AG04449 (cell line): ENCODE results near the gene TGFA.

Source experiments
- CTCF ChIA-PET: fragments of 350-600 bp; formaldehyde crosslinking; extraction: SDS; loops from one replicate; lab custom pipeline; 2021; ENCODE audit warnings: antibody characterized with exemption; lab: Yijun Ruan, JAX
- POLR2A ChIA-PET: fragments of 400-600, 350-600 bp; formaldehyde crosslinking; extraction: SDS; loops from one replicate; lab custom pipeline; 2020; ENCODE audit warnings: antibody characterized with exemption, inconsistent platforms; lab: Yijun Ruan, JAX
- DNase-seq: peaks from one replicate; pipeline ENCODE4 v3.0.0-alpha.2; 2010; ENCODE audit warnings: low read depth, low spot score
- H3K4me3 ChIP-seq: 2 replicates; pipeline ENCODE4 v1.5.1; 2011; ENCODE audit warnings: low read depth, mild to moderate bottlenecking, control low read depth, low read length
- CTCF ChIP-seq: IDR thresholded peaks from one replicate; pipeline ENCODE4 v1.5.1; 2011; ENCODE audit warnings: mild to moderate bottlenecking, moderate library complexity, low read length, control low read depth, inconsistent platforms; ENCODE audit not compliant: insufficient read depth; ENCODE audit errors: missing control alignments

Gene TGFA

GRCh38 chr2:70458661-70459060 is 95.0 kb downstream of the TGFA start:
- no peak for TF ChIP-seq CTCF
- CTCF ChIA-PET, result no interaction called here
- POLR2A ChIA-PET, result no interaction called here
- DNase-seq, result no peak
- H3K4me3 ChIP-seq, result no peak overlapping the region

- no peak for DNase-seq
- H3K4me3 ChIP-seq, result no peak overlapping the region
- POLR2A ChIA-PET, result no interaction called here
- CTCF ChIA-PET, result no interaction called here
- TF ChIP-seq CTCF, result no peak
Measured at GRCh38 chr2:70456585-70457495, 96.8 kb downstream of the TGFA start.

GRCh38 chr2:70454936-70455544 is 98.6 kb downstream of the TGFA start:
- TF ChIP-seq CTCF, result no peak
- ChIA-PET CTCF (no interaction called here), POLR2A (no interaction called here)
- no peak overlapping the region for H3K4me3 ChIP-seq
- no peak for DNase-seq

GRCh38 chr2:70450641-70451250 is 102.9 kb downstream of the TGFA start:
- DNase-seq, result no peak
- no peak for TF ChIP-seq CTCF
- H3K4me3 ChIP-seq, result no peak overlapping the region
- CTCF ChIA-PET, result no interaction called here
- POLR2A ChIA-PET, result no interaction called here

GRCh38 chr2:70448041-70448440 is 105.6 kb downstream of the TGFA start:
- CTCF ChIA-PET, result no interaction called here

More at GRCh38 chr2:70448041-70448440, 105.6 kb downstream of the TGFA start:
- no peak for TF ChIP-seq CTCF
- no peak overlapping the region for H3K4me3 ChIP-seq
- DNase-seq, result no peak
- POLR2A ChIA-PET, result no interaction called here
